Peyer's patch (tissue), 4 donors: ENCODE results near the gene FLT3.

Source experiments
- CTCF ChIP-seq, 6 experiments: fragments of 450-650 bp in 4 of 6; fragments of 200-600 bp in 2 of 6; sonication (generic) in 1 of 6; IDR thresholded peaks; one replicate each; pipeline ENCODE4 v1.5.1; 2017 to 2019; ENCODE audit warnings: antibody characterized with exemption in 6 of 6, mild to moderate bottlenecking in 3 of 6, moderate library complexity in 1 of 6
- POLR2A ChIP-seq, 2 donors: fragments of 450-650 bp; IDR thresholded peaks; one replicate each; pipeline ENCODE4 v1.5.1; 2017; ENCODE audit warnings: antibody characterized with exemption in 2 of 2, mild to moderate bottlenecking in 2 of 2, moderate library complexity in 2 of 2

GRCh38 chr13:28002886-28003698 is 97.3 kb downstream of the FLT3 start:
- TF ChIP-seq CTCF (IDR thresholded peaks at IDR 0.05) (no peak), POLR2A (IDR thresholded peaks at IDR 0.05) (no peak)
